H1 (cell line): ENCODE data around the gene MAD2L1BP. TPM values are rescaled to one million over a fixed set of nuclear protein-coding genes. Genes with fewer than 3 reads are reported as not detected.

Experiments used
- CHD7 ChIP-seq: fragments of 300-600 bp; sonication (generic); IDR thresholded peaks from 2 replicates; pipeline ENCODE4 v1.7.1; 2012; ENCODE audit warnings: low read length, moderate library complexity, mild to moderate bottlenecking, inconsistent platforms; ENCODE audit not compliant: insufficient replicate concordance
- polyA plus RNA-seq, 7 experiments: library from polyadenylated mRNA; depleted of rRNA in 3 of 7; stranded (reverse) in 5 of 7; unstranded in 2 of 7; fragments of >200 nt in 5 of 7; fragments of 200-250 nt in 2 of 7; gene quantifications; 1 replicate in 5 of 7; 2 replicates in 1 of 7; 4 replicates in 1 of 7; pipeline versions ENCODE4 v1.2.1 to v1.2.3, GENCODE V29; 2011 to 2013; ENCODE audit warnings: missing spikeins in 2 of 7, mixed read lengths in 2 of 7
- total RNA-seq: library from RNA; stranded (reverse); fragmentation: NEBNext Ultra II Directional; extraction: Animal tissue kit (Norgen Biotek cat#: 25700); gene quantifications from 2 replicates; pipeline ENCODE4 v1.2.1, GENCODE V29; 2021

The MAD2L1BP gene
- total and polyA plus RNA-seq, 2 of the 8 experiments (the other 6 are each of a cell fraction or from before 2014, with no cell fraction given) = 35.5 to 70.0 TPM

GRCh38 chr6:43681303-43681702 is 45.7 kb downstream of the MAD2L1BP start (continued):
- no peak for TF ChIP-seq CHD7
